Neural progenitor cell (in vitro differentiated cells): ENCODE results near the gene RAB29.

Experiments
- CTCF ChIP-seq: fragments of 200-600 bp; sonication (generic); IDR thresholded peaks from 2 replicates; pipeline ENCODE4 v1.5.1; 2017; ENCODE audit warnings: antibody characterized with exemption, mild to moderate bottlenecking
- EZH2phosphoT487 ChIP-seq: fragments of 200-600 bp; sonication (generic); IDR thresholded peaks from 2 replicates; pipeline ENCODE4 v1.6.1; 2017; ENCODE audit warnings: antibody characterized with exemption

DNA sequence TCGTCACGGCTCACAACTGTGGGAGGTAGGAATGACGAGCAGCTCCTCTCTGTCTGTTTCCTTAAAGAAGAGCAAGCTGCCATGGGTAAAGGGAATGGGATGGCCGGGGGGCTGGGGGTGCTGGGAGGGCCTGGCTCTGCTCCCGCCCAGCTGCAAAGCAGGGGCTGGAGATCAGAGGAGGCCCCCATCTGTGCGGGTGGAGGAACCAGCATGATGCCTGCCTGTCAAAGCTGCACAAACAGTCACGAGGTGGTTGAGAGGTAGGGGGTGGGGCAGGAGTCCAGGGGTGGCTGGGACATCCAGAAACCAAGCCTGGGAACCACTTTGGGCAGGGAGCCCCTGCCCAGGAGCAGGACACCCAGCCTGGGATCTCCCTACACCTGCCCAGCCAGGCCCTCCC, 25.1 kb upstream of the RAB29 start:
- TF ChIP-seq CTCF (no peak), EZH2phosphoT487 (no peak)
